ENCODE measurements around the gene TBCK.

- TF ChIP-seq CTCF (optimal IDR thresholded peaks at IDR 0.05 in 1 of 3, IDR thresholded peaks at IDR 0.05 in 1 of 3, conservative IDR thresholded peaks at IDR 0.05 in 1 of 3; ENCODE audit: extremely low read depth in 1 of 3, insufficient read depth in 2 of 3, low read length in 3 of 3) (no peak), EZH2 (IDR thresholded peaks at IDR 0.05; ENCODE audit: low read length) (no peak)
Measured at GRCh38 chr4:106315476-106315967, 487 bp downstream of the TBCK start.
